Measurements from ENCODE around the gene HSDL1.

GRCh38 chr16:84138500-84138823 is 6.5 kb downstream of the HSDL1 start:
- TF ChIP-seq, protein P1, sequence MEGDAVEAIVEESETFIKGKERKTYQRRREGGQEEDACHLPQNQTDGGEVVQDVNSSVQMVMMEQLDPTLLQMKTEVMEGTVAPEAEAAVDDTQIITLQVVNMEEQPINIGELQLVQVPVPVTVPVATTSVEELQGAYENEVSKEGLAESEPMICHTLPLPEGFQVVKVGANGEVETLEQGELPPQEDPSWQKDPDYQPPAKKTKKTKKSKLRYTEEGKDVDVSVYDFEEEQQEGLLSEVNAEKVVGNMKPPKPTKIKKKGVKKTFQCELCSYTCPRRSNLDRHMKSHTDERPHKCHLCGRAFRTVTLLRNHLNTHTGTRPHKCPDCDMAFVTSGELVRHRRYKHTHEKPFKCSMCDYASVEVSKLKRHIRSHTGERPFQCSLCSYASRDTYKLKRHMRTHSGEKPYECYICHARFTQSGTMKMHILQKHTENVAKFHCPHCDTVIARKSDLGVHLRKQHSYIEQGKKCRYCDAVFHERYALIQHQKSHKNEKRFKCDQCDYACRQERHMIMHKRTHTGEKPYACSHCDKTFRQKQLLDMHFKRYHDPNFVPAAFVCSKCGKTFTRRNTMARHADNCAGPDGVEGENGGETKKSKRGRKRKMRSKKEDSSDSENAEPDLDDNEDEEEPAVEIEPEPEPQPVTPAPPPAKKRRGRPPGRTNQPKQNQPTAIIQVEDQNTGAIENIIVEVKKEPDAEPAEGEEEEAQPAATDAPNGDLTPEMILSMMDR (IDR thresholded peaks at IDR 0.05 in 2 of 3, conservative IDR thresholded peaks at IDR 0.05 in 1 of 3; ENCODE audit: borderline replicate concordance in 1 of 3, insufficient read depth in 1 of 3, low read depth in 2 of 3, low read length in 2 of 3): no peak
- no peak for TF ChIP-seq POLR2A (IDR thresholded peaks at IDR 0.05; ENCODE audit: borderline replicate concordance, extremely low read depth, insufficient read depth, insufficient read length)
- no peak for TF ChIP-seq RAD21 (IDR thresholded peaks at IDR 0.05; ENCODE audit: low read depth)
- TF ChIP-seq MAX (IDR thresholded peaks at IDR 0.05): no peak
- TF ChIP-seq, protein P2, sequence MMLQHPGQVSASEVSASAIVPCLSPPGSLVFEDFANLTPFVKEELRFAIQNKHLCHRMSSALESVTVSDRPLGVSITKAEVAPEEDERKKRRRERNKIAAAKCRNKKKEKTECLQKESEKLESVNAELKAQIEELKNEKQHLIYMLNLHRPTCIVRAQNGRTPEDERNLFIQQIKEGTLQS (IDR thresholded peaks at IDR 0.05): no peak
- no peak for TF ChIP-seq EGR1 (IDR thresholded peaks at IDR 0.05; ENCODE audit: low read depth)
- no peak for TF ChIP-seq EZH2 (IDR thresholded peaks at IDR 0.05)
- TF ChIP-seq YY1 (IDR thresholded peaks at IDR 0.05; ENCODE audit: extremely low read depth, insufficient replicate concordance, low read depth, low read length): no peak
- TF ChIP-seq, protein P3, sequence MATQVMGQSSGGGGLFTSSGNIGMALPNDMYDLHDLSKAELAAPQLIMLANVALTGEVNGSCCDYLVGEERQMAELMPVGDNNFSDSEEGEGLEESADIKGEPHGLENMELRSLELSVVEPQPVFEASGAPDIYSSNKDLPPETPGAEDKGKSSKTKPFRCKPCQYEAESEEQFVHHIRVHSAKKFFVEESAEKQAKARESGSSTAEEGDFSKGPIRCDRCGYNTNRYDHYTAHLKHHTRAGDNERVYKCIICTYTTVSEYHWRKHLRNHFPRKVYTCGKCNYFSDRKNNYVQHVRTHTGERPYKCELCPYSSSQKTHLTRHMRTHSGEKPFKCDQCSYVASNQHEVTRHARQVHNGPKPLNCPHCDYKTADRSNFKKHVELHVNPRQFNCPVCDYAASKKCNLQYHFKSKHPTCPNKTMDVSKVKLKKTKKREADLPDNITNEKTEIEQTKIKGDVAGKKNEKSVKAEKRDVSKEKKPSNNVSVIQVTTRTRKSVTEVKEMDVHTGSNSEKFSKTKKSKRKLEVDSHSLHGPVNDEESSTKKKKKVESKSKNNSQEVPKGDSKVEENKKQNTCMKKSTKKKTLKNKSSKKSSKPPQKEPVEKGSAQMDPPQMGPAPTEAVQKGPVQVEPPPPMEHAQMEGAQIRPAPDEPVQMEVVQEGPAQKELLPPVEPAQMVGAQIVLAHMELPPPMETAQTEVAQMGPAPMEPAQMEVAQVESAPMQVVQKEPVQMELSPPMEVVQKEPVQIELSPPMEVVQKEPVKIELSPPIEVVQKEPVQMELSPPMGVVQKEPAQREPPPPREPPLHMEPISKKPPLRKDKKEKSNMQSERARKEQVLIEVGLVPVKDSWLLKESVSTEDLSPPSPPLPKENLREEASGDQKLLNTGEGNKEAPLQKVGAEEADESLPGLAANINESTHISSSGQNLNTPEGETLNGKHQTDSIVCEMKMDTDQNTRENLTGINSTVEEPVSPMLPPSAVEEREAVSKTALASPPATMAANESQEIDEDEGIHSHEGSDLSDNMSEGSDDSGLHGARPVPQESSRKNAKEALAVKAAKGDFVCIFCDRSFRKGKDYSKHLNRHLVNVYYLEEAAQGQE (IDR thresholded peaks at IDR 0.05; ENCODE audit: low read depth): no peak
- TF ChIP-seq POLR2AphosphoS5 (IDR thresholded peaks at IDR 0.05; ENCODE audit: low read depth, low read length): no peak
- TF ChIP-seq JUND (IDR thresholded peaks at IDR 0.05): no peak
- no peak for TF ChIP-seq ZFX (IDR thresholded peaks at IDR 0.05)
- TF ChIP-seq SP1 (IDR thresholded peaks at IDR 0.05; ENCODE audit: low read depth): no peak

Measured in HCT116 (cell line).